HepG2 (cell line): ENCODE data around the gene PFDN2. TPM values are rescaled to one million over a fixed set of nuclear protein-coding genes. Genes with fewer than 3 reads are reported as not detected.

Source experiments
- ATAC-seq: fragments of 200-7000 bp; cut with Tn5 transposase; 3 replicates; pipeline ENCODE4 v1.9.1; 2020; ENCODE audit warnings: mild to moderate bottlenecking, moderate library complexity
- BruUV-seq: library from RNA; stranded (reverse); fragments of 400-500 nt; replicated peaks from 2 replicates; lab custom pipeline; 2021; lab: Mats Ljungman, UMichigan
- CTCF ChIA-PET: fragments of 300-600 bp; formaldehyde crosslinking; extraction: SDS; loops from one replicate; lab custom pipeline; 2021; ENCODE audit warnings: low total read pairs, inconsistent platforms, low intra/inter-chr PET ratio; lab: Yijun Ruan, JAX
- POLR2A ChIA-PET: fragments of 350-600 bp; sonication (Branson Sonifier 250); formaldehyde crosslinking; loops from one replicate; lab custom pipeline; 2020; ENCODE audit warnings: antibody characterized with exemption, inconsistent platforms; lab: Yijun Ruan, JAX
- DNase-seq: peaks from one replicate; pipeline ENCODE4 v3.0.0-alpha.2; 2015; ENCODE audit warnings: low spot score
- FAIRE-seq: peaks from 3 replicates; lab custom pipeline; 2011; peaks lifted over from hg19 to GRCh38; lab: Jason Lieb, UNC
- H2AFZ ChIP-seq: one replicate; pipeline ENCODE4 v1.6.1; 2011; ENCODE audit warnings: low read length, inconsistent platforms
- H3K27ac ChIP-seq: fragments of 300-600 bp; 3 replicates; pipeline ENCODE4 v1.8.0; 2011; ENCODE audit warnings: mixed run types, mild to moderate bottlenecking, mixed read lengths, low read length, inconsistent platforms; ENCODE audit not compliant: insufficient read depth; ENCODE audit errors: extremely low read length
- H3K27me3 ChIP-seq, 2 experiments: fragments of 200-600 bp in 1 of 2; 2 replicates in 1 of 2; 3 replicates in 1 of 2; pipeline versions ENCODE4 v1.6.0 to v1.8.0; 2011; ENCODE audit warnings: low read length in 2 of 2, mild to moderate bottlenecking in 2 of 2, moderate library complexity in 2 of 2, inconsistent platforms in 1 of 2; ENCODE audit not compliant: insufficient read depth in 2 of 2, control insufficient read depth in 1 of 2
- H3K36me3 ChIP-seq, 2 experiments: fragments of 200-600 bp in 1 of 2; replicated peaks in 1 of 2; 2 replicates in 1 of 2; 3 replicates in 1 of 2; pipeline versions ENCODE4 v1.5.1 to v1.8.0; 2011; ENCODE audit warnings: low read length in 2 of 2, inconsistent platforms in 1 of 2; ENCODE audit not compliant: insufficient read depth in 2 of 2, control insufficient read depth in 1 of 2
- H3K4me1 ChIP-seq: 2 replicates; pipeline ENCODE4 v1.5.1; 2012; ENCODE audit warnings: low read length, inconsistent platforms; ENCODE audit not compliant: insufficient read depth
- H3K4me2 ChIP-seq: 2 replicates; pipeline ENCODE4 v1.6.0; 2011; ENCODE audit warnings: low read depth, low read length, inconsistent platforms
- H3K4me3 ChIP-seq, 3 experiments: fragments of 200-600 bp in 1 of 3; sonication (generic), shearing (Covaris generic) in 1 of 3; replicated peaks in 1 of 3; 2 replicates each; pipeline ENCODE4 v1.5.1; 2011 to 2016; ENCODE audit warnings: low read length in 3 of 3, inconsistent platforms in 2 of 3, low read depth in 2 of 3, mild to moderate bottlenecking in 2 of 3, control low read depth in 1 of 3, mixed read lengths in 1 of 3; ENCODE audit not compliant: insufficient read depth in 1 of 3
- H3K79me2 ChIP-seq: one replicate; pipeline ENCODE4 v1.6.1; 2011; ENCODE audit warnings: low read length, inconsistent platforms; ENCODE audit not compliant: insufficient read depth
- H3K9ac ChIP-seq: 2 replicates; pipeline ENCODE4 v1.6.0; 2011; ENCODE audit warnings: mild to moderate bottlenecking, low read depth, low read length, inconsistent platforms; ENCODE audit not compliant: insufficient read depth
- H3K9me3 ChIP-seq: 2 replicates; pipeline ENCODE4 v1.5.1; 2012; ENCODE audit warnings: mild to moderate bottlenecking, low read length
- H4K20me1 ChIP-seq: 2 replicates; pipeline ENCODE4 v1.6.0; 2011; ENCODE audit warnings: inconsistent platforms, mild to moderate bottlenecking, low read length, moderate library complexity; ENCODE audit not compliant: insufficient read depth
- ZBTB25 ChIP-seq: IDR thresholded peaks from 2 replicates; pipeline ENCODE4 v1.6.1; 2018; ENCODE audit warnings: missing genetic modification reagents
- ZBTB46 ChIP-seq: sonication (generic); formaldehyde crosslinking; IDR thresholded peaks from 2 replicates; pipeline ENCODE4 v1.4.0; 2020; ENCODE audit warnings: mild to moderate bottlenecking, missing genetic modification reagents, borderline replicate concordance
- WGBS: methylation state at CpG from one replicate; pipeline ENCODE4 v1.1.6; 2017; ENCODE audit warnings: low lambda C conversion rate; 5-methylcytosine and 5-hydroxymethylcytosine counted together
- in situ Hi-C: cut with HindIII; loops from 2 replicates; pipeline ENCODE4 v1.10.0; 2017; ENCODE audit warnings: low pct_unique_long_range_greater_than_20kb; ENCODE audit not compliant: extremely low pct_ligation_motif_present
- intact Hi-C: fragments of 100-400 bp; cut with micrococcal nuclease; formaldehyde crosslinking; loops from one replicate; pipeline ENCODE4 v1.10.0; 2022; ENCODE audit not compliant: unreplicated experiment
- polyA plus RNA-seq, 8 experiments: library from polyadenylated mRNA; depleted of rRNA in 3 of 8; stranded (reverse) in 7 of 8; unstranded in 1 of 8; fragments of >200 nt; fragmentation: Illumina TruSeq in 4 of 8; extraction: Trizol in 4 of 8; gene quantifications; 2 replicates each; pipeline versions ENCODE4 v1.2.1 to v1.2.3, GENCODE V29; 2011 to 2016; ENCODE audit warnings: low read depth in 4 of 8, missing spikeins in 1 of 8, mixed read lengths in 1 of 8; ENCODE audit not compliant: insufficient read depth in 1 of 8
- total RNA-seq, 5 experiments: library from RNA; depleted of rRNA; stranded (reverse); fragments of >200 nt; fragmentation: Illumina TruSeq; extraction: Trizol; gene quantifications; 2 replicates each; pipeline ENCODE4 v1.2.3, GENCODE V29; 2016; ENCODE audit warnings: low read depth in 1 of 5

The PFDN2 gene
- total and polyA plus RNA-seq, 2 of the 13 experiments (the other 11 are each of a cell fraction or from before 2014, with no cell fraction given), result 62.6 to 63.6 TPM

GRCh38 chr1:161111527-161111926, 6.3 kb downstream of the PFDN2 start:
- WGBS, result 95% methylated on average over 2 of the region's 2 CpGs
- CTCF ChIA-PET, result no interaction called here
- peaks cover 66% of the 10 kb centered on the region for H3K79me2 ChIP-seq

More at GRCh38 chr1:161111527-161111926, 6.3 kb downstream of the PFDN2 start:
- H3K36me3 ChIP-seq, result peaks cover 2 to 12% of the 10 kb centered on the region in 2 experiments; a peak in 4 of 5 replicates
- H3K4me3 ChIP-seq, result no peak overlapping the region
- no peak for DNase-seq
- intact Hi-C loops (no loop called here), in situ Hi-C loops (no loop called here)
- H3K27ac ChIP-seq, result no peak overlapping the region
- FAIRE-seq, result no peak
- H3K4me1 ChIP-seq, result peaks cover 43% of the 10 kb centered on the region
- H3K9ac ChIP-seq, result no peak overlapping the region
- BruUV-seq, result no TSS peak
- no peak overlapping the region for H2AFZ ChIP-seq
- peaks cover 11% of the 10 kb centered on the region; the same call in 1 of the 2 replicates for H4K20me1 ChIP-seq
- POLR2A ChIA-PET, result interaction anchor here (0.8 kb wide), 1 partner anchor 12 kb away, joined by 3 read pairs; no protein-coding TSS in a partner anchor
- no peaks in the 10 kb centered on the region for H3K9me3 ChIP-seq
- ATAC-seq, result no peak
- TF ChIP-seq ZBTB25 (no peak), ZBTB46 (no peak)
- no peaks in the 10 kb centered on the region for H3K27me3 ChIP-seq
- no peak overlapping the region for H3K4me2 ChIP-seq
